Keratinocyte (primary cell): ENCODE results near the gene ZNF747.
"Not testable (repeated sequence)": the region's sequence is repeated elsewhere in the genome, so short reads cannot be mapped to it uniquely, and the experiment has no call there.

Source experiments
- EZH2 ChIP-seq: IDR thresholded peaks from one replicate; pipeline ENCODE4 v1.6.1; 2012; ENCODE audit warnings: inconsistent platforms, mild to moderate bottlenecking, low read length, moderate library complexity
- TF ChIP-seq, protein P1 (sequence below), 3 experiments: IDR thresholded peaks in 1 of 3; conservative IDR thresholded peaks in 1 of 3; optimal IDR thresholded peaks in 1 of 3; 2 replicates in 2 of 3; 3 replicates in 1 of 3; pipeline versions ENCODE3 to v1.5.1; 2011; ENCODE audit warnings: low read length in 3 of 3, mild to moderate bottlenecking in 3 of 3, moderate library complexity in 2 of 3, control low read depth in 1 of 3, inconsistent platforms in 1 of 3; ENCODE audit not compliant: insufficient read depth in 2 of 3; ENCODE audit errors: extremely low read depth in 1 of 3

DNA sequence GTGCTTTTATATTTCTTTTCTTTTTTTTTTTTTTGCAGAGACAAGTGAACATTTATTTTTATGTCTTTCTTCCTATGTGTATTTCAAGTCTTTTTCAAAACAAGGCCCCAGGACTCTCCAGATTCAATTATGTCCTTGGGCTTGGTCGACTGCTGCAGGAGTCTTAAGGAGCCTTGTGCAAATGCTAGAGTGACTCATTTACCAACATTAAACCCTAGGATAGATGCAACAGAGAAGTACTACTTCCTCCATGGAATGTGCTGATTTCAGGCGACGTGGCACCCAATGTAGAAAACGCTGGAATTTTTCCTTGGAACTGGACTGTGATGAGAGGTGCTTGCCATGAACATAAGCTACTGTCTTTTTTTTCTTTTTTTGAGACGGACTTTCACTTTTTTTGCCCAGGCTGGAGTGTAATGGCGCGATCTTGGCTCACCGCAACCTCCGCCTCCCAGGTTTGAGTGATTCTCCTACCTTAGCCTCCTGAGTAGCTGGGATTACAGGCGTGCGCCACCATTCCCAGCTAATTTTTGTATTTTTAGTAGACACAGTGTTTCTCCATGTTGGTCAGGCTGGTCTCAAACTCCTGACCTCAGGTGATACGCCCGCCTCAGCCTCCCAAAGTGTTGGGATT lies 1.9 kb upstream of the ZNF747 start:
- TF ChIP-seq, protein P1, sequence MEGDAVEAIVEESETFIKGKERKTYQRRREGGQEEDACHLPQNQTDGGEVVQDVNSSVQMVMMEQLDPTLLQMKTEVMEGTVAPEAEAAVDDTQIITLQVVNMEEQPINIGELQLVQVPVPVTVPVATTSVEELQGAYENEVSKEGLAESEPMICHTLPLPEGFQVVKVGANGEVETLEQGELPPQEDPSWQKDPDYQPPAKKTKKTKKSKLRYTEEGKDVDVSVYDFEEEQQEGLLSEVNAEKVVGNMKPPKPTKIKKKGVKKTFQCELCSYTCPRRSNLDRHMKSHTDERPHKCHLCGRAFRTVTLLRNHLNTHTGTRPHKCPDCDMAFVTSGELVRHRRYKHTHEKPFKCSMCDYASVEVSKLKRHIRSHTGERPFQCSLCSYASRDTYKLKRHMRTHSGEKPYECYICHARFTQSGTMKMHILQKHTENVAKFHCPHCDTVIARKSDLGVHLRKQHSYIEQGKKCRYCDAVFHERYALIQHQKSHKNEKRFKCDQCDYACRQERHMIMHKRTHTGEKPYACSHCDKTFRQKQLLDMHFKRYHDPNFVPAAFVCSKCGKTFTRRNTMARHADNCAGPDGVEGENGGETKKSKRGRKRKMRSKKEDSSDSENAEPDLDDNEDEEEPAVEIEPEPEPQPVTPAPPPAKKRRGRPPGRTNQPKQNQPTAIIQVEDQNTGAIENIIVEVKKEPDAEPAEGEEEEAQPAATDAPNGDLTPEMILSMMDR (optimal IDR thresholded peaks at IDR 0.05 in 1 of 3, IDR thresholded peaks at IDR 0.05 in 1 of 3, conservative IDR thresholded peaks at IDR 0.05 in 1 of 3; ENCODE audit: extremely low read depth in 1 of 3, insufficient read depth in 2 of 3, low read length in 3 of 3), result not testable (repeated sequence)
- not testable (repeated sequence) for TF ChIP-seq EZH2
